Spleen (tissue), 11 donors: ENCODE results near the gene KCNK13. TPM values are rescaled to one million over a fixed set of nuclear protein-coding genes. Genes with fewer than 3 reads are reported as not detected.
A peak's percentile ranks its signal among the peaks of the same experiment; 100 is the strongest.

ENCODE experiments used
- DNase-seq: peaks from one replicate; pipeline ENCODE4 v3.0.0-alpha.2; 2020
- H3K27ac ChIP-seq, 8 donors: fragments of 200-600 bp; sonication (generic) in 7 of 8; 1 replicate in 4 of 8; 2 replicates in 4 of 8; pipeline versions ENCODE4 v1.5.0 to v1.8.0; 2016 to 2021; ENCODE audit warnings: inconsistent platforms in 4 of 8, mild to moderate bottlenecking in 4 of 8, moderate library complexity in 1 of 8
- H3K27me3 ChIP-seq, 7 donors: fragments of 200-600 bp; sonication (generic) in 6 of 7; replicated peaks in 1 of 7; 1 replicate in 4 of 7; 2 replicates in 3 of 7; pipeline versions ENCODE4 v1.5.0 to v1.8.0; 2016 to 2021; ENCODE audit warnings: inconsistent platforms in 3 of 7, mild to moderate bottlenecking in 1 of 7
- H3K36me3 ChIP-seq, 6 donors: fragments of 200-600 bp; sonication (generic) in 5 of 6; 1 replicate in 4 of 6; 2 replicates in 2 of 6; pipeline versions ENCODE4 v1.5.0 to v1.8.0; 2016 to 2021; ENCODE audit warnings: inconsistent platforms in 2 of 6
- H3K4me1 ChIP-seq, 6 donors: fragments of 200-600 bp; sonication (generic) in 5 of 6; 1 replicate in 3 of 6; 2 replicates in 3 of 6; pipeline versions ENCODE4 v1.5.0 to v1.8.0; 2016 to 2021; ENCODE audit warnings: inconsistent platforms in 3 of 6
- H3K4me3 ChIP-seq, 8 donors: fragments of 200-600 bp; sonication (generic) in 7 of 8; 1 replicate in 4 of 8; 2 replicates in 4 of 8; pipeline versions ENCODE4 v1.5.0 to v1.8.0; 2016 to 2021; ENCODE audit warnings: inconsistent platforms in 4 of 8, mild to moderate bottlenecking in 4 of 8, moderate library complexity in 2 of 8
- H3K9me3 ChIP-seq, 8 donors: fragments of 200-600 bp; sonication (generic) in 7 of 8; 1 replicate in 4 of 8; 2 replicates in 4 of 8; pipeline versions ENCODE4 v1.5.0 to v1.8.0; 2016 to 2021; ENCODE audit warnings: inconsistent platforms in 4 of 8
- POLR2A ChIP-seq, 3 donors: fragments of 450-650 bp; IDR thresholded peaks; one replicate each; pipeline ENCODE4 v1.5.1; 2017; ENCODE audit warnings: antibody characterized with exemption in 3 of 3, mild to moderate bottlenecking in 1 of 3
- POLR2AphosphoS5 ChIP-seq, 3 donors: sonication (generic); formaldehyde crosslinking; IDR thresholded peaks; one replicate each; pipeline ENCODE4 v1.5.1; 2017; ENCODE audit warnings: antibody characterized with exemption in 3 of 3
- WGBS, 5 donors: extraction: QIAGEN DNeasy Blood & Tissue Kit in 3 of 5; methylation state at CpG; one replicate each; pipeline versions ENCODE4 v1.1.5 to v1.1.7; 2013 to 2018; 5-methylcytosine and 5-hydroxymethylcytosine counted together
- intact Hi-C: fragments of 100-400 bp; cut with DNase I; formaldehyde crosslinking; loops from one replicate; pipeline ENCODE4 v1.15.0; 2023; ENCODE audit warnings: low total_unique reads
- polyA plus RNA-seq, 3 donors: library from polyadenylated mRNA; stranded (reverse); fragments of 200-250 nt; gene quantifications; one replicate each; pipeline ENCODE4 v1.2.1, GENCODE V29; 2013
- total RNA-seq, 7 donors: library from RNA; depleted of rRNA in 3 of 7; stranded (reverse); fragments of >200 nt in 3 of 7; fragmentation: NEBNext Ultra II Directional in 4 of 7; extraction: Animal tissue kit (Norgen Biotek cat#: 25700) in 4 of 7; gene quantifications; one replicate each; pipeline versions ENCODE4 v1.1.0 to v1.2.1, GENCODE V29; 2016 to 2021
- TF ChIP-seq, protein P1 (sequence below), 11 experiments: fragments of 200-600 bp in 7 of 11; fragments of 450-650 bp in 4 of 11; sonication (generic) in 4 of 11; IDR thresholded peaks in 8 of 11; conservative IDR thresholded peaks in 3 of 11; 1 replicate in 7 of 11; 2 replicates in 4 of 11; pipeline versions ENCODE4 v1.4.0 to v1.8.0; 2016 to 2021; ENCODE audit warnings: antibody characterized with exemption in 11 of 11, inconsistent platforms in 4 of 11, mild to moderate bottlenecking in 1 of 11
- donor health status: healthy with polysubstance abuse.
- donor health status: DM: no; HTN: no; CAD: no; lungs with moderate emphysema.
- donor health status: DM: no; HTN: no; CAD: no.
- donor health status: Bipolar disorder and iron deficiency.
- donor health status: healthy.
- donor health status: DM: no; HTN: no; CAD: no.
- donor health status: DM: yes; HTN: yes; CAD: no.

Gene KCNK13
- total and polyA plus RNA-seq, 10 donors, result 0.33 to 1.4 (median 0.94) TPM

DNA sequence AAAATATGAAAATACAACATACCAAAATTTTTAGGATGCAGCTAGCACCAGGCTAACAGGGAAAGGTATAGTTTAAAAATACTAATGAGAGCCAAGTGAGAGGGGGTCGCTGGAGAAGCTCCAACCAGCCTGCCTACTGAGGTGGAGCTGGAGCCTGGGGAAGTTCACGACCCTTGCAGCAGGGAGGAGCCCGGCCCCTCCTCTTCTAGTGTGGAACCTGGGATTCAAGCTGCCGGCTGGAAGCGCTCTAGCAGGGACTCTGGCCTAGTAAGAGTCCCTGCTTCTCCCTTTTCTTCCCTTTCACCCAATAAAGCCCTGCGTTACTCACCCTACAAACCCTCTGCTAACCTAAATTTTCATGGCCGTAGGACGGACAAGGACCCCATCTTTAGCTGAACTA, 5.0 kb upstream of the KCNK13 start:
- H3K4me1 ChIP-seq, result peaks cover 19 to 30% (median 22%) of the 10 kb centered on the region in 6 donors
- no peak overlapping the region for H3K4me3 ChIP-seq
- 64 to 67% (median 67%) methylated on average over 8 of the region's 8 CpGs for WGBS, 5 donors
- TF ChIP-seq POLR2A (IDR thresholded peaks at IDR 0.05), result no peak
- TF ChIP-seq, protein P1, sequence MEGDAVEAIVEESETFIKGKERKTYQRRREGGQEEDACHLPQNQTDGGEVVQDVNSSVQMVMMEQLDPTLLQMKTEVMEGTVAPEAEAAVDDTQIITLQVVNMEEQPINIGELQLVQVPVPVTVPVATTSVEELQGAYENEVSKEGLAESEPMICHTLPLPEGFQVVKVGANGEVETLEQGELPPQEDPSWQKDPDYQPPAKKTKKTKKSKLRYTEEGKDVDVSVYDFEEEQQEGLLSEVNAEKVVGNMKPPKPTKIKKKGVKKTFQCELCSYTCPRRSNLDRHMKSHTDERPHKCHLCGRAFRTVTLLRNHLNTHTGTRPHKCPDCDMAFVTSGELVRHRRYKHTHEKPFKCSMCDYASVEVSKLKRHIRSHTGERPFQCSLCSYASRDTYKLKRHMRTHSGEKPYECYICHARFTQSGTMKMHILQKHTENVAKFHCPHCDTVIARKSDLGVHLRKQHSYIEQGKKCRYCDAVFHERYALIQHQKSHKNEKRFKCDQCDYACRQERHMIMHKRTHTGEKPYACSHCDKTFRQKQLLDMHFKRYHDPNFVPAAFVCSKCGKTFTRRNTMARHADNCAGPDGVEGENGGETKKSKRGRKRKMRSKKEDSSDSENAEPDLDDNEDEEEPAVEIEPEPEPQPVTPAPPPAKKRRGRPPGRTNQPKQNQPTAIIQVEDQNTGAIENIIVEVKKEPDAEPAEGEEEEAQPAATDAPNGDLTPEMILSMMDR (IDR thresholded peaks at IDR 0.05 in 8 of 11, conservative IDR thresholded peaks at IDR 0.05 in 3 of 11), result no peak
- no peak for TF ChIP-seq POLR2AphosphoS5 (IDR thresholded peaks at IDR 0.05)
- peaks cover 6 to 95% (median 52%) of the 10 kb centered on the region in 7 donors for H3K27me3 ChIP-seq
- no peaks in the 10 kb centered on the region for H3K36me3 ChIP-seq
- H3K27ac ChIP-seq, result no peak overlapping the region
- no peak for DNase-seq
- no peaks in the 10 kb centered on the region for H3K9me3 ChIP-seq
- intact Hi-C loops, result no loop called here

- no peak for DNase-seq
- 74 to 80% (median 75%) methylated on average over 7 of the region's 7 CpGs for WGBS, 5 donors
- TF ChIP-seq POLR2AphosphoS5 (IDR thresholded peaks at IDR 0.05), result no peak
- TF ChIP-seq, protein P1 (IDR thresholded peaks at IDR 0.05 in 8 of 11, conservative IDR thresholded peaks at IDR 0.05 in 3 of 11), result no peak
- TF ChIP-seq POLR2A (IDR thresholded peaks at IDR 0.05), result no peak
- Histone ChIP-seq H3K9me3 (no peaks in the 10 kb centered on the region), H3K4me1 (peaks cover 28 to 48% (median 40%) of the 10 kb centered on the region in 6 donors), H3K4me3 (no peak overlapping the region), H3K27me3 (peaks cover 6 to 99% (median 66%) of the 10 kb centered on the region in 7 donors), H3K36me3 (no peaks in the 10 kb centered on the region), H3K27ac (no peak overlapping the region)
- intact Hi-C loops, result no loop called here
Measured at GRCh38 chr14:90058876-90059458, 2.8 kb upstream of the KCNK13 start.

DNA sequence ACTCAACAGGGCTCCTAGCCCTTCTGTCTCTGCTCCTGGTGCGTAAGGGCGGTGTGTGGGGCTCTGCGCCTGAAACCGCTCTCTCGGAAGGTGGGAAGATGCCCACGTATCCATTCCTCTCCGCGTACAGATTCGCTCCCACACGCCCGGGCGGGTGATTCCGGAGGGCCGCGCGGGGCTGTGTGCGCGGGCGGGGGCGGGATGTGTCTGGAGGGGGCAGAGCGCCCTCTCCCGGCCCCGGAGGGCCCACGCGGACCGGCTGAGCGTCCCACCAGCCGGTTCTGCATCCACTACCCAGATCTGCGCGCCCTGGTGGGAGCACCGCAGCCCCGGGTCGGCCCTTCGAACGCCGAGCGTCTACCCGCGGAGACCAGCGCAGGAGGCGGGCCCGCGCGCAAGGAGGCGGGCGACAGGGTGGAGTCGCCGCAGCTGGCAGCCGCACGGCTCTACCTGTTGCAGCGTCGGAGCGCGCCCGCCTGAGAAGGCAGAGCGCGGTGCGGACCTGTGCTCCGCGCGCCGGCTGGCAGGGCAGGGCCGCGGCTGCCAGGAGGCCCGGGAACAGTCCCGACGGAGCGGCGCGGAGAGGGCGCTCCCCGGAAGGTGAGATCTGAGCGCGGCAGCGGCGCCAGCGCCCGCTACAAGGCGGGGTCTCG, 1.4 kb upstream of the KCNK13 start:
- Histone ChIP-seq H3K27ac (no peak overlapping the region), H3K36me3 (no peaks in the 10 kb centered on the region), H3K4me3 (peak overlapping the region; percentile 30 to 75 (median 54)), H3K9me3 (no peaks in the 10 kb centered on the region), H3K27me3 (peaks cover 6 to 97% (median 64%) of the 10 kb centered on the region in 7 donors), H3K4me1 (peaks cover 28 to 48% (median 40%) of the 10 kb centered on the region in 6 donors)
- TF ChIP-seq POLR2AphosphoS5 (IDR thresholded peaks at IDR 0.05) (no peak), POLR2A (IDR thresholded peaks at IDR 0.05) (no peak)
- TF ChIP-seq, protein P1 (IDR thresholded peaks at IDR 0.05 in 8 of 11, conservative IDR thresholded peaks at IDR 0.05 in 3 of 11), result peak in 4 of 11 experiments; percentile 27 to 51 (median 42)
- no peak for DNase-seq
- intact Hi-C loops, result no loop called here
- 1 to 2% (median 1%) methylated on average over 23 to 80 of the region's 80 CpGs for WGBS, 5 donors

DNA sequence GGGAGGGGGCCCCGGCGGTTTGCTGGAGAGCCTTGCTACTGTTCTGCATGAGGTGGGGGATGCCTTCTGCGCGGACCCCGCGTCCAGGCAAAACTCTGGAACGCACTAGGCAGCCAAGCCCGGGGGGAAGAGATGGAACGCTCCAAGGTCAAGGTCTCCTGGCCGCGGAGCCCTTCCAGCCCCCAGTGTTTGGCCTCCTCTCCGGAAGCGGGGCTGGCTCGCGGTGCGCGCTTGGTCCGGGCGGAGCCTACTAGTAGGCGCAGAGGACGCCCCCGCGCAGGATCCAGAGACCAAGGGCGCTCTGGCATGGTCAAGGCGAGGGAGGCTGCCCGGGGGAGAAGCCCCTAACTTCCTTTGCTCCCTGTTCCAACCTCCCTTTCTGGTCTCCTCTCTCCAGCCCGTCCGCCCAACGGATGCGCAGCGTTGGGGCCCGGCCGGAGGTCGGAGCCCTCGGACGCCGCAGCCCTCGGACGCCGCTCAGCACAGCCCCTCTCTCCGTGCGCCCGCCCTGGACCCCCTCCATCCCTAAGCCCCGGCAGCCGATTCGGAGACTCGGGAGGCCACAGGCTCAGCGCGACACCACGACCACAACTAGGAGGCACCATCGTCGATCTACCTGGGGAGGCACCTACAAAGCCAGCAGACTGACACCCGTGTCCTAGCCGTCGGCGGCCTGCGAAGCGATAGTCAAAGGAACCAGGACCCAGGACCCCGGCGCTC, 669 bp upstream of the KCNK13 start:
- 0 to 3% (median 2%) methylated on average over 42 to 60 of the region's 60 CpGs for WGBS, 5 donors
- TF ChIP-seq, protein P1 (IDR thresholded peaks at IDR 0.05 in 8 of 11, conservative IDR thresholded peaks at IDR 0.05 in 3 of 11), result no peak
- TF ChIP-seq POLR2A (IDR thresholded peaks at IDR 0.05) (no peak), POLR2AphosphoS5 (IDR thresholded peaks at IDR 0.05) (no peak)
- Histone ChIP-seq H3K4me3 (peak overlapping the region; percentile 30 to 75 (median 54)), H3K36me3 (no peaks in the 10 kb centered on the region), H3K27me3 (peaks cover 6 to 97% (median 69%) of the 10 kb centered on the region in 7 donors), H3K9me3 (no peaks in the 10 kb centered on the region), H3K27ac (no peak overlapping the region), H3K4me1 (peaks cover 28 to 48% (median 40%) of the 10 kb centered on the region in 6 donors)
- intact Hi-C loops, result no loop called here
- no peak for DNase-seq
